Activated CD4-positive, CD25-positive, alpha-beta regulatory T cell treated with anti-CD3 and anti-CD28 coated beads, Interleukin-2, amount 50 U/mL, for 72 hours (primary cell): ENCODE results near the gene TEX44.
A peak's percentile ranks its signal among the peaks of the same experiment; 100 is the strongest.

Experiments used
- DNase-seq: peaks from one replicate; pipeline ENCODE4 v3.0.0; 2021

Gene TEX44

GRCh38 chr2:231640241-231640640 lies 47.6 kb downstream of the TEX44 start:
- DNase-seq, result no peak

GRCh38 chr2:231640641-231641111 lies 48.0 kb downstream of the TEX44 start:
- DNase-seq, result no peak

GRCh38 chr2:231642631-231643494 lies 50.2 kb downstream of the TEX44 start:
- peak; percentile 44 for DNase-seq

- DNase-seq, result no peak
Measured at GRCh38 chr2:231643495-231643888, 50.8 kb downstream of the TEX44 start.
